GM23338 (cell line): ENCODE measurements around the gene ARRDC5. TPM values are rescaled to one million over a fixed set of nuclear protein-coding genes. Genes with fewer than 3 reads are reported as not detected.

Source experiments
- EZH2 ChIP-seq: fragments of 200-600 bp; sonication (generic); IDR thresholded peaks from one replicate; pipeline ENCODE4 v1.8.0; 2017; ENCODE audit warnings: antibody characterized with exemption, mild to moderate bottlenecking, low read depth; ENCODE audit not compliant: unreplicated experiment
- EZH2phosphoT487 ChIP-seq: fragments of 200-600 bp; sonication (generic); IDR thresholded peaks from one replicate; pipeline ENCODE4 v1.8.1; 2018; ENCODE audit warnings: antibody characterized with exemption; ENCODE audit not compliant: unreplicated experiment
- NANOG ChIP-seq: IDR thresholded peaks from 2 replicates; pipeline ENCODE4 v1.6.1; 2016; ENCODE audit warnings: antibody characterized with exemption, borderline replicate concordance
- POLR2AphosphoS5 ChIP-seq: IDR thresholded peaks from 2 replicates; pipeline ENCODE4 v1.6.1; 2016; ENCODE audit warnings: antibody characterized with exemption, low read depth
- ZNF114 ChIP-seq: fragments of 250-450 bp; sonication (Bioruptor Pico); IDR thresholded peaks from 2 replicates; pipeline ENCODE4 v1.5.0; 2020; ENCODE audit warnings: mild to moderate bottlenecking, moderate library complexity
- ZNF331 ChIP-seq: fragments of 250-450 bp; sonication (Bioruptor Pico); IDR thresholded peaks from 2 replicates; pipeline ENCODE4 v1.5.0; 2020; ENCODE audit warnings: low read depth, mild to moderate bottlenecking, moderate library complexity
- polyA plus RNA-seq: library from polyadenylated mRNA; unstranded; fragments of >200 nt; fragmentation: Nextera tagmentation; extraction: Ambion mirVana; gene quantifications from 2 replicates; pipeline ENCODE4 v1.2.1, GENCODE V29; 2016
- total RNA-seq: library from RNA; depleted of rRNA; stranded (reverse); fragments of >200 nt; shearing (Covaris generic); gene quantifications from 2 replicates; pipeline ENCODE4 v1.2.3, GENCODE V29; 2014
- TF ChIP-seq, protein P1 (sequence below): fragments of 250-450 bp; sonication (Bioruptor Pico); IDR thresholded peaks from 2 replicates; pipeline ENCODE4 v1.5.0; 2020; ENCODE audit warnings: mild to moderate bottlenecking, moderate library complexity
- TF ChIP-seq, protein P2 (sequence below), 2 experiments: fragments of 200-600 bp in 1 of 2; sonication (generic) in 1 of 2; conservative IDR thresholded peaks; 2 replicates each; pipeline versions ENCODE4 v1.5.1 to v1.6.1; 2016 to 2017; ENCODE audit warnings: antibody characterized with exemption in 2 of 2, low read depth in 2 of 2, mild to moderate bottlenecking in 2 of 2, moderate library complexity in 1 of 2
- TF ChIP-seq, protein P3 (sequence below): IDR thresholded peaks from one replicate; pipeline ENCODE4 v1.6.1; 2018; ENCODE audit warnings: antibody characterized with exemption; ENCODE audit not compliant: unreplicated experiment

Gene ARRDC5
- total and polyA plus RNA-seq, 2 experiments from 2014 or later = not detected

DNA sequence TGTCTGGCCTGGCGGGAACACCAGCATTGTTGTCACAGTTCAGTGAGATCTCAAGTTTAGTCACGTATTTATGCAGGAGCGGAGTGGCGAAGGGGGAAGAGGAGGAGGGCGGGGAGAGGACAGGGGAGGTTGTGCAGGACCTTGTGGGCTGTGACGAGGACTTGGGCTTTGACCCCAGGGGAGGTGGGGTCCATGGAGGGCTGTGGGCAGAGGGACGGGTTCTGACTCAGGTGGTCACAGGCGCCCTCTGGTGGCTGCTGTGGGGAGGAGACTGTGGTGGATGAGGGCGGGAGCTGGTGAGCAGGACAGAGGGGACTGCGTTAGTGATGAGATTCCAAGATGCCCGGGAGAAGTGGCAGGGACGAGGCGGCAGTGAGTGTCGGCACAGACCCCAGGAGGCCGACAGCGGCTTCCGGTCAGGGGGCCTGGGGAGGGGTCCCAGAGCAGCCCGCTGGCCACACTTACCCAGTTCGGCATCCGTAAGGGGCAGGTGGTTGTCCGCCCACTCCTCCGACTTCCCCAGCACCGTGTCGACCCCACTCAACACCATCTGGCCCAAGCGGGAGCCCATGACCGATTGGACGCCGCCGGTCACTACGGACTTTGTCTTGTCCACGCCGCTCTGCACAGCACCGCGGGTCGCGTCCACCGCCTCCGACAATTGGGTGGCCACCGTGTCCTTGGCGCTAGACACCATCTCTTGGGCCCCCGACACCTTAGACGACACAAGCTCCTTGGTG lies 51.0 kb downstream of the ARRDC5 start (continued):
- TF ChIP-seq, protein P1, sequence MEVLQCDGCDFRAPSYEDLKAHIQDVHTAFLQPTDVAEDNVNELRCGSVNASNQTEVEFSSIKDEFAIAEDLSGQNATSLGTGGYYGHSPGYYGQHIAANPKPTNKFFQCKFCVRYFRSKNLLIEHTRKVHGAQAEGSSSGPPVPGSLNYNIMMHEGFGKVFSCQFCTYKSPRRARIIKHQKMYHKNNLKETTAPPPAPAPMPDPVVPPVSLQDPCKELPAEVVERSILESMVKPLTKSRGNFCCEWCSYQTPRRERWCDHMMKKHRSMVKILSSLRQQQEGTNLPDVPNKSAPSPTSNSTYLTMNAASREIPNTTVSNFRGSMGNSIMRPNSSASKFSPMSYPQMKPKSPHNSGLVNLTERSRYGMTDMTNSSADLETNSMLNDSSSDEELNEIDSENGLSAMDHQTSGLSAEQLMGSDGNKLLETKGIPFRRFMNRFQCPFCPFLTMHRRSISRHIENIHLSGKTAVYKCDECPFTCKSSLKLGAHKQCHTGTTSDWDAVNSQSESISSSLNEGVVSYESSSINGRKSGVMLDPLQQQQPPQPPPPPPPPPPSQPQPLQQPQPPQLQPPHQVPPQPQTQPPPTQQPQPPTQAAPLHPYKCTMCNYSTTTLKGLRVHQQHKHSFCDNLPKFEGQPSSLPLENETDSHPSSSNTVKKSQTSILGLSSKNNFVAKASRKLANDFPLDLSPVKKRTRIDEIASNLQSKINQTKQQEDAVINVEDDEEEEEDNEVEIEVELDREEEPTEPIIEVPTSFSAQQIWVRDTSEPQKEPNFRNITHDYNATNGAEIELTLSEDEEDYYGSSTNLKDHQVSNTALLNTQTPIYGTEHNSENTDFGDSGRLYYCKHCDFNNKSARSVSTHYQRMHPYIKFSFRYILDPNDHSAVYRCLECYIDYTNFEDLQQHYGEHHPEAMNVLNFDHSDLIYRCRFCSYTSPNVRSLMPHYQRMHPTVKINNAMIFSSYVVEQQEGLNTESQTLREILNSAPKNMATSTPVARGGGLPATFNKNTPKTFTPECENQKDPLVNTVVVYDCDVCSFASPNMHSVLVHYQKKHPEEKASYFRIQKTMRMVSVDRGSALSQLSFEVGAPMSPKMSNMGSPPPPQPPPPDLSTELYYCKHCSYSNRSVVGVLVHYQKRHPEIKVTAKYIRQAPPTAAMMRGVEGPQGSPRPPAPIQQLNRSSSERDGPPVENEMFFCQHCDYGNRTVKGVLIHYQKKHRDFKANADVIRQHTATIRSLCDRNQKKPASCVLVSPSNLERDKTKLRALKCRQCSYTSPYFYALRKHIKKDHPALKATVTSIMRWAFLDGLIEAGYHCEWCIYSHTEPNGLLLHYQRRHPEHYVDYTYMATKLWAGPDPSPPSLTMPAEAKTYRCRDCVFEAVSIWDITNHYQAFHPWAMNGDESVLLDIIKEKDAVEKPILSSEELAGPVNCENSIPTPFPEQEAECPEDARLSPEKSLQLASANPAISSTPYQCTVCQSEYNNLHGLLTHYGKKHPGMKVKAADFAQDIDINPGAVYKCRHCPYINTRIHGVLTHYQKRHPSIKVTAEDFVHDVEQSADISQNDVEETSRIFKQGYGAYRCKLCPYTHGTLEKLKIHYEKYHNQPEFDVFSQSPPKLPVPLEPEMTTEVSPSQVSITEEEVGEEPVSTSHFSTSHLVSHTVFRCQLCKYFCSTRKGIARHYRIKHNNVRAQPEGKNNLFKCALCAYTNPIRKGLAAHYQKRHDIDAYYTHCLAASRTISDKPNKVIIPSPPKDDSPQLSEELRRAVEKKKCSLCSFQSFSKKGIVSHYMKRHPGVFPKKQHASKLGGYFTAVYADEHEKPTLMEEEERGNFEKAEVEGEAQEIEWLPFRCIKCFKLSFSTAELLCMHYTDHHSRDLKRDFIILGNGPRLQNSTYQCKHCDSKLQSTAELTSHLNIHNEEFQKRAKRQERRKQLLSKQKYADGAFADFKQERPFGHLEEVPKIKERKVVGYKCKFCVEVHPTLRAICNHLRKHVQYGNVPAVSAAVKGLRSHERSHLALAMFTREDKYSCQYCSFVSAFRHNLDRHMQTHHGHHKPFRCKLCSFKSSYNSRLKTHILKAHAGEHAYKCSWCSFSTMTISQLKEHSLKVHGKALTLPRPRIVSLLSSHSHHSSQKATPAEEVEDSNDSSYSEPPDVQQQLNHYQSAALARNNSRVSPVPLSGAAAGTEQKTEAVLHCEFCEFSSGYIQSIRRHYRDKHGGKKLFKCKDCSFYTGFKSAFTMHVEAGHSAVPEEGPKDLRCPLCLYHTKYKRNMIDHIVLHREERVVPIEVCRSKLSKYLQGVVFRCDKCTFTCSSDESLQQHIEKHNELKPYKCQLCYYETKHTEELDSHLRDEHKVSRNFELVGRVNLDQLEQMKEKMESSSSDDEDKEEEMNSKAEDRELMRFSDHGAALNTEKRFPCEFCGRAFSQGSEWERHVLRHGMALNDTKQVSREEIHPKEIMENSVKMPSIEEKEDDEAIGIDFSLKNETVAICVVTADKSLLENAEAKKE (CRISPR knock-in tag) = no peak
- TF ChIP-seq EZH2phosphoT487 (no peak), POLR2AphosphoS5 (0 out of 2 replicates have a peak, but pooled peaks have one; percentile 2), EZH2 (no peak), ZNF331 (CRISPR knock-in tag) (no peak), NANOG (no peak), ZNF114 (no peak)
- TF ChIP-seq, protein P2, sequence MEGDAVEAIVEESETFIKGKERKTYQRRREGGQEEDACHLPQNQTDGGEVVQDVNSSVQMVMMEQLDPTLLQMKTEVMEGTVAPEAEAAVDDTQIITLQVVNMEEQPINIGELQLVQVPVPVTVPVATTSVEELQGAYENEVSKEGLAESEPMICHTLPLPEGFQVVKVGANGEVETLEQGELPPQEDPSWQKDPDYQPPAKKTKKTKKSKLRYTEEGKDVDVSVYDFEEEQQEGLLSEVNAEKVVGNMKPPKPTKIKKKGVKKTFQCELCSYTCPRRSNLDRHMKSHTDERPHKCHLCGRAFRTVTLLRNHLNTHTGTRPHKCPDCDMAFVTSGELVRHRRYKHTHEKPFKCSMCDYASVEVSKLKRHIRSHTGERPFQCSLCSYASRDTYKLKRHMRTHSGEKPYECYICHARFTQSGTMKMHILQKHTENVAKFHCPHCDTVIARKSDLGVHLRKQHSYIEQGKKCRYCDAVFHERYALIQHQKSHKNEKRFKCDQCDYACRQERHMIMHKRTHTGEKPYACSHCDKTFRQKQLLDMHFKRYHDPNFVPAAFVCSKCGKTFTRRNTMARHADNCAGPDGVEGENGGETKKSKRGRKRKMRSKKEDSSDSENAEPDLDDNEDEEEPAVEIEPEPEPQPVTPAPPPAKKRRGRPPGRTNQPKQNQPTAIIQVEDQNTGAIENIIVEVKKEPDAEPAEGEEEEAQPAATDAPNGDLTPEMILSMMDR (conservative IDR thresholded peaks at IDR 0.05; ENCODE audit: low read depth in 2 of 2) = peak; percentile 86 to 97
- TF ChIP-seq, protein P3, sequence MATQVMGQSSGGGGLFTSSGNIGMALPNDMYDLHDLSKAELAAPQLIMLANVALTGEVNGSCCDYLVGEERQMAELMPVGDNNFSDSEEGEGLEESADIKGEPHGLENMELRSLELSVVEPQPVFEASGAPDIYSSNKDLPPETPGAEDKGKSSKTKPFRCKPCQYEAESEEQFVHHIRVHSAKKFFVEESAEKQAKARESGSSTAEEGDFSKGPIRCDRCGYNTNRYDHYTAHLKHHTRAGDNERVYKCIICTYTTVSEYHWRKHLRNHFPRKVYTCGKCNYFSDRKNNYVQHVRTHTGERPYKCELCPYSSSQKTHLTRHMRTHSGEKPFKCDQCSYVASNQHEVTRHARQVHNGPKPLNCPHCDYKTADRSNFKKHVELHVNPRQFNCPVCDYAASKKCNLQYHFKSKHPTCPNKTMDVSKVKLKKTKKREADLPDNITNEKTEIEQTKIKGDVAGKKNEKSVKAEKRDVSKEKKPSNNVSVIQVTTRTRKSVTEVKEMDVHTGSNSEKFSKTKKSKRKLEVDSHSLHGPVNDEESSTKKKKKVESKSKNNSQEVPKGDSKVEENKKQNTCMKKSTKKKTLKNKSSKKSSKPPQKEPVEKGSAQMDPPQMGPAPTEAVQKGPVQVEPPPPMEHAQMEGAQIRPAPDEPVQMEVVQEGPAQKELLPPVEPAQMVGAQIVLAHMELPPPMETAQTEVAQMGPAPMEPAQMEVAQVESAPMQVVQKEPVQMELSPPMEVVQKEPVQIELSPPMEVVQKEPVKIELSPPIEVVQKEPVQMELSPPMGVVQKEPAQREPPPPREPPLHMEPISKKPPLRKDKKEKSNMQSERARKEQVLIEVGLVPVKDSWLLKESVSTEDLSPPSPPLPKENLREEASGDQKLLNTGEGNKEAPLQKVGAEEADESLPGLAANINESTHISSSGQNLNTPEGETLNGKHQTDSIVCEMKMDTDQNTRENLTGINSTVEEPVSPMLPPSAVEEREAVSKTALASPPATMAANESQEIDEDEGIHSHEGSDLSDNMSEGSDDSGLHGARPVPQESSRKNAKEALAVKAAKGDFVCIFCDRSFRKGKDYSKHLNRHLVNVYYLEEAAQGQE = no peak
